HEK293 (cell line): ENCODE data around the gene LHFPL3.

Experiments
- AEBP2 ChIP-seq: fragments of 450-650 bp; formaldehyde crosslinking; IDR thresholded peaks from 2 replicates; pipeline ENCODE4 v1.5.1; 2016; ENCODE audit warnings: missing biosample characterization, missing genetic modification characterization, borderline replicate concordance
- CTCF ChIP-seq: fragments of 450-650 bp; formaldehyde crosslinking; IDR thresholded peaks from 2 replicates; pipeline ENCODE4 v1.5.1; 2016; ENCODE audit warnings: missing biosample characterization, missing genetic modification characterization
- REST ChIP-seq: fragments of 450-650 bp; formaldehyde crosslinking; IDR thresholded peaks from 2 replicates; pipeline ENCODE4 v1.5.1; 2016; ENCODE audit warnings: missing biosample characterization, missing genetic modification characterization
- SALL2 ChIP-seq: fragments of 450-650 bp; formaldehyde crosslinking; IDR thresholded peaks from 2 replicates; pipeline ENCODE4 v1.5.0; 2017; ENCODE audit warnings: missing biosample characterization, mild to moderate bottlenecking, missing genetic modification characterization, borderline replicate concordance

GRCh38 chr7:104935276-104935675 is 606.9 kb downstream of the LHFPL3 start:
- no peak for TF ChIP-seq CTCF (tag by site-specific recombination)
- no peak for TF ChIP-seq AEBP2 (tag by site-specific recombination)
- no peak for TF ChIP-seq SALL2 (tag by site-specific recombination)
- no peak for TF ChIP-seq REST (tag by site-specific recombination)
